Ovary (tissue), 9 donors: ENCODE data around the gene AUTS2. TPM values are rescaled to one million over a fixed set of nuclear protein-coding genes. Genes with fewer than 3 reads are reported as not detected.

ENCODE experiments used
- DNase-seq, 5 donors: peaks; one replicate each; pipeline ENCODE4 v3.0.0-alpha.2; 2019 to 2020
- H3K27ac ChIP-seq, 2 donors: fragments of 200-600 bp; one replicate each; pipeline versions ENCODE4 v1.5.1 to v1.8.0; 2019 to 2022
- H3K27me3 ChIP-seq: fragments of 200-600 bp; one replicate; pipeline ENCODE4 v1.8.0; 2022
- H3K36me3 ChIP-seq: fragments of 200-600 bp; sonication (generic); one replicate; pipeline ENCODE4 v1.5.1; 2019
- H3K4me1 ChIP-seq: one replicate; pipeline ENCODE4 v1.8.1; 2013; ENCODE audit warnings: mild to moderate bottlenecking, moderate library complexity; ENCODE audit not compliant: insufficient read depth
- H3K4me3 ChIP-seq: fragments of 200-600 bp; sonication (generic); one replicate; pipeline ENCODE4 v1.5.1; 2017
- H3K9me3 ChIP-seq, 2 donors: fragments of 200-600 bp in 1 of 2; sonication (generic) in 1 of 2; one replicate each; pipeline versions ENCODE4 v1.5.1 to v1.8.1; 2013 to 2019; ENCODE audit warnings: mild to moderate bottlenecking in 1 of 2, moderate library complexity in 1 of 2
- CTCF ChIP-seq, 3 donors: fragments of 450-650 bp in 2 of 3; fragments of 200-600 bp in 1 of 3; IDR thresholded peaks; one replicate each; pipeline versions ENCODE4 v1.5.1 to v1.8.0; 2016 to 2022; ENCODE audit warnings: antibody characterized with exemption in 3 of 3, mild to moderate bottlenecking in 1 of 3
- EP300 ChIP-seq: sonication (generic); formaldehyde crosslinking; IDR thresholded peaks from one replicate; pipeline ENCODE4 v1.6.1; 2017; ENCODE audit warnings: antibody characterized with exemption
- POLR2A ChIP-seq: fragments of 450-650 bp; IDR thresholded peaks from one replicate; pipeline ENCODE4 v1.6.1; 2017; ENCODE audit warnings: antibody characterized with exemption, mild to moderate bottlenecking, moderate library complexity
- WGBS, 3 donors: extraction: QIAGEN DNeasy Blood & Tissue Kit in 1 of 3; methylation state at CpG; one replicate each; pipeline versions ENCODE4 v1.1.5 to v1.1.7; 2013 to 2017; 5-methylcytosine and 5-hydroxymethylcytosine counted together
- intact Hi-C, 4 donors: fragments of 100-400 bp; cut with DNase I; formaldehyde crosslinking; loops; one replicate each; pipeline versions ENCODE4 v1.11.0 to v1.15.1; 2022 to 2023
- polyA plus RNA-seq, 2 donors: library from polyadenylated mRNA; stranded (reverse); fragments of 200-250 nt in 1 of 2; fragments of 350-450 nt in 1 of 2; fragmentation: Illumina TruSeq in 1 of 2; extraction: RNeasy Lipid Tissue Mini Kit (QIAGEN cat#74804) in 1 of 2; gene quantifications; one replicate each; pipeline ENCODE4 v1.2.3, GENCODE V29; 2013 to 2014
- total RNA-seq, 7 donors: library from RNA; depleted of rRNA in 2 of 7; stranded (reverse); fragments of >200 nt in 2 of 7; fragmentation: NEBNext Ultra II Directional in 3 of 7; extraction: Animal tissue kit (Norgen Biotek cat#: 25700) in 3 of 7; gene quantifications; one replicate each; pipeline versions ENCODE4 v1.1.0 to v1.2.4, GENCODE V29; 2016 to 2023
- donor health status: DM: no; HTN: no; CAD: no; lungs with moderate emphysema.
- donor health status: DM: no; HTN: no; CAD: no.
- donor health status: Bipolar disorder and iron deficiency.
- donor health status: DM: yes; HTN: yes; CAD: no.
- donor health status: DM: no; HTN: no; CAD: no.
- donor health status: DM: yes; HTN: yes; CAD: no.

Gene AUTS2
- total and polyA plus RNA-seq, 9 donors: 18.3 to 60.9 (median 44.9) TPM

- no peaks in the 10 kb centered on the region for H3K36me3 ChIP-seq
- no peak for DNase-seq
- intact Hi-C loops: no loop called here
- no peak overlapping the region for H3K27ac ChIP-seq
- WGBS, 3 donors: 46 to 58% (median 55%) methylated on average over 4 of the region's 4 CpGs
- H3K4me1 ChIP-seq: no peaks in the 10 kb centered on the region
- H3K9me3 ChIP-seq: no peaks in the 10 kb centered on the region
- H3K27me3 ChIP-seq: no peaks in the 10 kb centered on the region
- no peak overlapping the region for H3K4me3 ChIP-seq
- no peak for TF ChIP-seq CTCF (IDR thresholded peaks at IDR 0.05)
- TF ChIP-seq EP300: no peak
- TF ChIP-seq POLR2A: no peak
Observed at GRCh38 chr7:70557338-70557737, 959.1 kb downstream of the AUTS2 start.

- intact Hi-C loops: no loop called here
- H3K9me3 ChIP-seq: no peaks in the 10 kb centered on the region
- TF ChIP-seq POLR2A (no peak), EP300 (no peak), CTCF (IDR thresholded peaks at IDR 0.05) (no peak)
- no peak overlapping the region for H3K27ac ChIP-seq
- no peaks in the 10 kb centered on the region for H3K36me3 ChIP-seq
- H3K27me3 ChIP-seq: no peaks in the 10 kb centered on the region
- no peak for DNase-seq
- no peaks in the 10 kb centered on the region for H3K4me1 ChIP-seq
- H3K4me3 ChIP-seq: no peak overlapping the region
- 89 to 99% (median 95%) methylated on average over 5 of the region's 5 CpGs for WGBS, 3 donors
Observed at GRCh38 chr7:70559815-70560214, 961.5 kb downstream of the AUTS2 start.

- intact Hi-C loops: no loop called here
- no peak for TF ChIP-seq EP300
- TF ChIP-seq CTCF (IDR thresholded peaks at IDR 0.05): no peak
- no peak for TF ChIP-seq POLR2A
- 75 to 87% (median 77%) methylated on average over 2 of the region's 2 CpGs for WGBS, 3 donors
- H3K4me1 ChIP-seq: peaks cover 4% of the 10 kb centered on the region
- no peaks in the 10 kb centered on the region for H3K9me3 ChIP-seq
- H3K27ac ChIP-seq: no peak overlapping the region
- H3K36me3 ChIP-seq: no peaks in the 10 kb centered on the region
- DNase-seq: no peak
- H3K27me3 ChIP-seq: no peaks in the 10 kb centered on the region
- H3K4me3 ChIP-seq: no peak overlapping the region
Observed at GRCh38 chr7:70563960-70564359, 965.7 kb downstream of the AUTS2 start.

- DNase-seq: no peak
- peaks cover 8% of the 10 kb centered on the region for H3K4me1 ChIP-seq
- no peaks in the 10 kb centered on the region for H3K9me3 ChIP-seq
- H3K36me3 ChIP-seq: no peaks in the 10 kb centered on the region
- intact Hi-C loops: no loop called here
- no peak overlapping the region for H3K27ac ChIP-seq
- no peak overlapping the region for H3K4me3 ChIP-seq
- TF ChIP-seq CTCF (IDR thresholded peaks at IDR 0.05): no peak
- TF ChIP-seq POLR2A: no peak
- TF ChIP-seq EP300: no peak
- 29 to 47% (median 33%) methylated on average over 4 of the region's 4 CpGs for WGBS, 3 donors
- no peaks in the 10 kb centered on the region for H3K27me3 ChIP-seq
Observed at GRCh38 chr7:70565721-70566370, 967.6 kb downstream of the AUTS2 start.
